ENCODE measurements around the gene OTULIN.

OTULIN gene

DNA sequence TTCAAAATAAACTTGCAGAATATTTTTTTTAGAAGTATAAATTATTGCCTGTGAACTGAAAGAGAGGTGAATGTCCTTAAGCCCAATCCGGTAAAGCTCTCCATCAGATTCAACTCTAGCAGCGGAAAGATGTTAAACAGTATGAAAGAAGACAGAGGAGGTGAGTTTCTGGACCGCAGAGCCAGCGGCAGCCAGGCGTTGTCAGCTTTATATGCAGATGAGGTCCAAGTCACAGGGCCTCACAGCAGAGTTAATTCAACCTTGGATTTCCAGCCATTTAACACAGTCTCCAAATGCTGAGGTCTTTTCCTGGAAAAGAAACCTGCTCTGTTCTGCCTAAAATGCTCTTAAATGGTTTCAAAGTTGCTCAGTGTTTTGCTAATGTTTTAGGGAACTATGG is 75.5 kb downstream of the OTULIN start:
- TF ChIP-seq EZH2 (IDR thresholded peaks at IDR 0.05; ENCODE audit: borderline replicate concordance, low read depth, low read length, severe bottlenecking): no peak
- TF ChIP-seq, protein P1, sequence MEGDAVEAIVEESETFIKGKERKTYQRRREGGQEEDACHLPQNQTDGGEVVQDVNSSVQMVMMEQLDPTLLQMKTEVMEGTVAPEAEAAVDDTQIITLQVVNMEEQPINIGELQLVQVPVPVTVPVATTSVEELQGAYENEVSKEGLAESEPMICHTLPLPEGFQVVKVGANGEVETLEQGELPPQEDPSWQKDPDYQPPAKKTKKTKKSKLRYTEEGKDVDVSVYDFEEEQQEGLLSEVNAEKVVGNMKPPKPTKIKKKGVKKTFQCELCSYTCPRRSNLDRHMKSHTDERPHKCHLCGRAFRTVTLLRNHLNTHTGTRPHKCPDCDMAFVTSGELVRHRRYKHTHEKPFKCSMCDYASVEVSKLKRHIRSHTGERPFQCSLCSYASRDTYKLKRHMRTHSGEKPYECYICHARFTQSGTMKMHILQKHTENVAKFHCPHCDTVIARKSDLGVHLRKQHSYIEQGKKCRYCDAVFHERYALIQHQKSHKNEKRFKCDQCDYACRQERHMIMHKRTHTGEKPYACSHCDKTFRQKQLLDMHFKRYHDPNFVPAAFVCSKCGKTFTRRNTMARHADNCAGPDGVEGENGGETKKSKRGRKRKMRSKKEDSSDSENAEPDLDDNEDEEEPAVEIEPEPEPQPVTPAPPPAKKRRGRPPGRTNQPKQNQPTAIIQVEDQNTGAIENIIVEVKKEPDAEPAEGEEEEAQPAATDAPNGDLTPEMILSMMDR (IDR thresholded peaks at IDR 0.05; ENCODE audit: borderline replicate concordance, extremely low read depth, low read length, poor library complexity, severe bottlenecking): no peak
- peaks cover 69% of the 10 kb centered on the region for H3K36me3 ChIP-seq (ENCODE audit: insufficient read depth, low read length)
- H3K4me3 ChIP-seq (ENCODE audit: low read depth in 1 of 2, low read length in 2 of 2): no peak overlapping the region
- no peak overlapping the region for H3K4me2 ChIP-seq (ENCODE audit: insufficient read depth, low read length)
- H4K20me1 ChIP-seq (ENCODE audit: insufficient read depth, low read length): peaks cover 10% of the 10 kb centered on the region
- ATAC-seq (ENCODE audit: insufficient read depth, low read depth): no peak
- no peak for DNase-seq
- H3K9me3 ChIP-seq (ENCODE audit: insufficient read depth, low read length, severe bottlenecking): no peaks in the 10 kb centered on the region
- no peak overlapping the region for H2AFZ ChIP-seq (ENCODE audit: low read depth, low read length)
- H3K27me3 ChIP-seq (ENCODE audit: insufficient read depth, low read length, poor library complexity): no peaks in the 10 kb centered on the region
- H3K27ac ChIP-seq (ENCODE audit: low read length): no peak overlapping the region
- H3K4me1 ChIP-seq (ENCODE audit: insufficient read depth, low read length): peaks cover 26% of the 10 kb centered on the region
- no peak overlapping the region for H3K9ac ChIP-seq (ENCODE audit: low read depth, low read length)
- no peaks in the 10 kb centered on the region for H3K79me2 ChIP-seq (ENCODE audit: insufficient read depth, low read length)

DNA sequence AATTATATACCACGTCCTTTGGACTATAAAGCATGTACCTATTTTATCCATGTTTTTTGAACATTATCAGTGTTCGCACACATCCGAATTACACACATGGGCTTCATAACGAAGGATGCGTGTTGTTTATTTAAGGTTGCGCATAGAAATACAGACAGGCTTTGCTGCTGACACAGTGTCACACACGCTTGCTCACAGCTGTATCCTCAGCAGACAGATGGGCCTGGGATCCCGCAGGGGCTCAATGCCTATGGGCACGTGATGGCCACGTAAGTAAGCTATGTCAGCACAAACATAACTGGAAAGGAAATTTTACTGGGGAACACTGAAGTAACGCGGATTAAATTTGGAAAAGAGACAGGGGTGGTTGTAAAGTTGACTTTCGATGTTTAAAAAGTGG is 76.6 kb downstream of the OTULIN start:
- peaks cover 10% of the 10 kb centered on the region for H4K20me1 ChIP-seq (ENCODE audit: insufficient read depth, low read length)
- H3K79me2 ChIP-seq (ENCODE audit: insufficient read depth, low read length): no peaks in the 10 kb centered on the region
- ATAC-seq (ENCODE audit: insufficient read depth, low read depth) (no peak), DNase-seq (no peak)
- no peak overlapping the region for H3K4me3 ChIP-seq (ENCODE audit: low read depth in 1 of 2, low read length in 2 of 2)
- H3K27ac ChIP-seq (ENCODE audit: low read length): no peak overlapping the region
- TF ChIP-seq, protein P1 (IDR thresholded peaks at IDR 0.05; ENCODE audit: borderline replicate concordance, extremely low read depth, low read length, poor library complexity, severe bottlenecking): no peak
- no peak for TF ChIP-seq EZH2 (IDR thresholded peaks at IDR 0.05; ENCODE audit: borderline replicate concordance, low read depth, low read length, severe bottlenecking)
- no peaks in the 10 kb centered on the region for H3K9me3 ChIP-seq (ENCODE audit: insufficient read depth, low read length, severe bottlenecking)
- H3K27me3 ChIP-seq (ENCODE audit: insufficient read depth, low read length, poor library complexity): no peaks in the 10 kb centered on the region
- H3K36me3 ChIP-seq (ENCODE audit: insufficient read depth, low read length): peaks cover 72% of the 10 kb centered on the region
- no peak overlapping the region for H2AFZ ChIP-seq (ENCODE audit: low read depth, low read length)
- H3K4me2 ChIP-seq (ENCODE audit: insufficient read depth, low read length): no peak overlapping the region
- peaks cover 26% of the 10 kb centered on the region for H3K4me1 ChIP-seq (ENCODE audit: insufficient read depth, low read length)
- no peak overlapping the region for H3K9ac ChIP-seq (ENCODE audit: low read depth, low read length)

DNA sequence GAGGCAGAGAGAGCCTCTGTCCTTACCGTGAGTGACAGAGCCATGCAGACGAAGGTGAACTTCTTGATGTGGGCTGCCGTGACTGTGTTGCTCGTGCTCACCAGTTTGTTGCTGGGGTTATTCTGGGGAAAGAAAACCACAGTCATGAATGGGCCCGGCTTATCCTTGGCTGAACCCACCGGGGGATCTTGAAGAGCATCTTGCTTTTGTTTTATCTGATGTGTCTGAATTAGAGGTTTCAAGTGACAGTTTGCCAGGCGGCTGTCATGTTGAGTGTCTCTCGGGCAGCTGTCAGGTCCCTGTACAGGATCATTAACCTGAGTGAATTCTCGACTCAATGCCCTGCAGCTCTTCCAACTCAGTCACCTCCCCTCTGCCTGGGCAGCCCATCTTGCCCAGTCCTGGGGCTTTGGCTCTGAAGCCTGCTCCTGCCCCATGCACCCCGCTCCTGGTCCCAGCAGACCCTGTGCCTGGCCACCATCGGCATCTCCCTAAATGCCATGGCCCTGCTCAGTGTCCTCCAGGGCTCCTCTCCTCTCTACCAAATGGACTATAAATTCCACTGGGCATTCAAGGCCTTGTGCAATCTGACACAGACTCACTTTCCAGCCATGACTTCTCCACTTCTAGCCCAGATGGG is 77.4 kb downstream of the OTULIN start:
- Histone ChIP-seq H3K27me3 (ENCODE audit: insufficient read depth, low read length, poor library complexity) (no peaks in the 10 kb centered on the region), H3K4me3 (ENCODE audit: low read depth in 1 of 2, low read length in 2 of 2) (no peak overlapping the region), H3K4me2 (ENCODE audit: insufficient read depth, low read length) (0 out of 2 replicates have a peak overlapping the region, but pooled peaks have one; percentile 15), H3K9me3 (ENCODE audit: insufficient read depth, low read length, severe bottlenecking) (no peaks in the 10 kb centered on the region), H2AFZ (ENCODE audit: low read depth, low read length) (no peak overlapping the region), H3K9ac (ENCODE audit: low read depth, low read length) (peak overlapping the region; percentile 16; the same call in 1 of the 2 replicates), H3K79me2 (ENCODE audit: insufficient read depth, low read length) (no peaks in the 10 kb centered on the region), H4K20me1 (ENCODE audit: insufficient read depth, low read length) (peaks cover 10% of the 10 kb centered on the region), H3K36me3 (ENCODE audit: insufficient read depth, low read length) (peaks cover 68% of the 10 kb centered on the region), H3K4me1 (ENCODE audit: insufficient read depth, low read length) (peaks cover 26% of the 10 kb centered on the region), H3K27ac (ENCODE audit: low read length) (peak overlapping the region; percentile 76)
- ATAC-seq (ENCODE audit: insufficient read depth, low read depth): peak; percentile 92
- peak; percentile 77 for DNase-seq
- no peak for TF ChIP-seq EZH2 (IDR thresholded peaks at IDR 0.05; ENCODE audit: borderline replicate concordance, low read depth, low read length, severe bottlenecking)

DNA sequence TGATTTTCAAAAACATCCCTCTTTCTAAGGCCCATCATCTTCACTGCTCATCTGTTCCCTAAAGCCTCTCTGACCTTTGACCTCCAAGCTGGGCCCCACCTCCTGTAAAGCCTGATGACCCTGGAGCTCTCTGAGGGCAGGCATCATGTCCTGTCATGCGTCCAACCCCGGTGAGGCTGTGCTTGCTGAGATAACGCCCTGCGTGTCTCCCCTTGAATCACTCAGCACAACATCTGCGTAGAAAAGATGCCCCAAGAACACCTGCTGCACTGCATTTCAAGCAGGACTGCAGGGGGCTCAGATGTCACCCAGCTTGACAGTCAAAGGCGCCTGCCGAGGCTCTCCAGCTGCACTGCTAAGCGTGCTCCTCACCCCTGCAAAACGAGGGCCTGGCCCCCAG is 78.0 kb downstream of the OTULIN start:
- ATAC-seq (ENCODE audit: insufficient read depth, low read depth): peak; percentile 54
- TF ChIP-seq EZH2 (IDR thresholded peaks at IDR 0.05; ENCODE audit: borderline replicate concordance, low read depth, low read length, severe bottlenecking): no peak
- TF ChIP-seq, protein P1 (IDR thresholded peaks at IDR 0.05; ENCODE audit: borderline replicate concordance, extremely low read depth, low read length, poor library complexity, severe bottlenecking): no peak

More for the DNA sequence above, 78.0 kb downstream of the OTULIN start:
- H3K36me3 ChIP-seq (ENCODE audit: insufficient read depth, low read length): peaks cover 63% of the 10 kb centered on the region
- no peaks in the 10 kb centered on the region for H3K27me3 ChIP-seq (ENCODE audit: insufficient read depth, low read length, poor library complexity)
- H3K9ac ChIP-seq (ENCODE audit: low read depth, low read length): peak overlapping the region; percentile 16; the same call in 1 of the 2 replicates
- 0 out of 2 replicates have a peak overlapping the region, but pooled peaks have one; percentile 15 for H3K4me2 ChIP-seq (ENCODE audit: insufficient read depth, low read length)
- H3K27ac ChIP-seq (ENCODE audit: low read length): peak overlapping the region; percentile 76
- H3K9me3 ChIP-seq (ENCODE audit: insufficient read depth, low read length, severe bottlenecking): no peaks in the 10 kb centered on the region
- H3K79me2 ChIP-seq (ENCODE audit: insufficient read depth, low read length): no peaks in the 10 kb centered on the region
- peak; percentile 56 for DNase-seq
- no peak overlapping the region for H2AFZ ChIP-seq (ENCODE audit: low read depth, low read length)
- H3K4me1 ChIP-seq (ENCODE audit: insufficient read depth, low read length): peaks cover 26% of the 10 kb centered on the region
- peaks cover 10% of the 10 kb centered on the region for H4K20me1 ChIP-seq (ENCODE audit: insufficient read depth, low read length)
- no peak overlapping the region for H3K4me3 ChIP-seq (ENCODE audit: low read depth in 1 of 2, low read length in 2 of 2)

All from DND-41 (cell line).